ENCODE measurements around the gene KLHL22. TPM values are rescaled to one million over a fixed set of nuclear protein-coding genes. Genes with fewer than 3 reads are reported as not detected.

Gene KLHL22
- total RNA-seq, 1 donor from 2014 or later, result 18.0 TPM

- no peak for TF ChIP-seq CTCF (conservative IDR thresholded peaks at IDR 0.05; ENCODE audit: low read depth, low read length)
- no peak for DNase-seq (ENCODE audit: low read depth)
These were observed 57.8 kb downstream of the KLHL22 start, which contains the start of gene SCARF2 for GRCh38 chr22:20437613-20438426. Gene SCARF2 (minus strand): TSS chr22:20437825. CDS start chr22:20437754, 71 bp downstream.

GRCh38 chr22:20436768-20437612 lies 58.6 kb downstream of the KLHL22 start:
- H3K4me3 ChIP-seq (ENCODE audit: low read depth, low read length), result peak overlapping the region; percentile 44
- DNase-seq (ENCODE audit: low read depth), result no peak
- no peak for TF ChIP-seq CTCF (conservative IDR thresholded peaks at IDR 0.05; ENCODE audit: low read depth, low read length)

More at GRCh38 chr22:20437613-20438426, 57.8 kb downstream of the KLHL22 start, which contains the start of gene SCARF2:
- peak within 1 kb of the TSS; percentile 44 for H3K4me3 ChIP-seq (ENCODE audit: low read depth, low read length)

GRCh38 chr22:20436307-20436767 lies 59.3 kb downstream of the KLHL22 start:
- H3K4me3 ChIP-seq (ENCODE audit: low read depth, low read length), result peak overlapping the region; percentile 44
- no peak for TF ChIP-seq CTCF (conservative IDR thresholded peaks at IDR 0.05; ENCODE audit: low read depth, low read length)
- DNase-seq (ENCODE audit: low read depth), result no peak

- DNase-seq (ENCODE audit: low read depth), result no peak
- H3K4me3 ChIP-seq (ENCODE audit: low read depth, low read length), result peak overlapping the region; percentile 44
- TF ChIP-seq CTCF (conservative IDR thresholded peaks at IDR 0.05; ENCODE audit: low read depth, low read length), result no peak
These were observed 59.9 kb downstream of the KLHL22 start for GRCh38 chr22:20435436-20436306.

- no peak for TF ChIP-seq CTCF (conservative IDR thresholded peaks at IDR 0.05; ENCODE audit: low read depth, low read length)
- no peak for DNase-seq (ENCODE audit: low read depth)
- no peak overlapping the region for H3K4me3 ChIP-seq (ENCODE audit: low read depth, low read length)
These were observed 60.8 kb downstream of the KLHL22 start for GRCh38 chr22:20434773-20435172.

GRCh38 chr22:20434264-20434751 lies 61.3 kb downstream of the KLHL22 start:
- no peak for TF ChIP-seq CTCF (conservative IDR thresholded peaks at IDR 0.05; ENCODE audit: low read depth, low read length)
- no peak for DNase-seq (ENCODE audit: low read depth)
- no peak overlapping the region for H3K4me3 ChIP-seq (ENCODE audit: low read depth, low read length)

All from epithelial cell of proximal tubule (primary cell).